Glomerular endothelial cell (primary cell): Measurements from ENCODE around the gene SGIP1. TPM values are rescaled to one million over a fixed set of nuclear protein-coding genes. Genes with fewer than 3 reads are reported as not detected.
"Not testable (repeated sequence)": the region's sequence is repeated elsewhere in the genome, so short reads cannot be mapped to it uniquely, and the experiment has no call there.

Experiments used
- DNase-seq: peaks from one replicate; pipeline ENCODE4 v3.0.0-alpha.2; 2011; ENCODE audit warnings: low read depth, low spot score; ENCODE audit errors: extremely low read depth
- total RNA-seq: library from RNA; depleted of rRNA; stranded (reverse); fragments of >200 nt; gene quantifications from 2 replicates; pipeline ENCODE4 v1.2.3, GENCODE V29; 2015

Gene SGIP1
- total RNA-seq, 1 donor from 2014 or later: 39.5 TPM

DNA sequence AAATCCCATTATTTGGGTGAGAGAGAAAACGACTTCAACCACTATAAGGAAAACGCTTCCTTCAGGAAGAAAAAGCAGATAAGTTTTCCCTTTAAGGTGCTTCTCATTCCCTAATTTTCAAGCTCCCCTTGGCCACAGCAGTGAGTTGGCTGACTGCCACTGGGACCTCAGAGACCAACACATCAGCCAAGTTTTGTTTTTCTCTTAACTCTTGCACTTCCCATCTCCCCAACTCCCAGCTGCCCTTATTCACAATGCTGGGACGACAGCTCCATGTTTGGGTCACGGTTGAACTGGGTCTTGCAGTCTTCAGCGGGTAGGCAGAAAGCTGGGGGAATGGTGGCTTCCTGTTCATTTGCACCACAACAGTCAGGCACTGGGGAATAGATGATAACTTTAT lies 18.9 kb downstream of the SGIP1 start:
- DNase-seq: no peak

DNA sequence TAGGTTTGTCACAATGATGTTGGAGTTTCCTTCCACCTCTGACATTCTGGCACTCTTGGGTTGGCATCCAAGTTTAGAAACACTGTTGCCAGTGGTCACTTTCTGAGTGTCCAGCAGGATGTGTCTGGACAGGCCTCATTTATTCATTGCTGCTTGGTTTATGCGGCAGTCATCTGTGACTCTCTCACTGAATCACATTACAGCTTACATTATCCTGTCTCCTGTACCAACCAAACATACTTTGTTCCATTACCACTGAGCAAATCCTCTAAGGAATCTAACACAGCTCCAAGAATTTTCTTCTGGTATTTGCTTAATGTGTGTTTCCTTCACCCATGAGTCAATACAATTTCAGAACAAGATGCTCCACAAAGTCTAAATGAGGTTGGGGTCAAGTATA lies 19.9 kb downstream of the SGIP1 start:
- DNase-seq: no peak

DNA sequence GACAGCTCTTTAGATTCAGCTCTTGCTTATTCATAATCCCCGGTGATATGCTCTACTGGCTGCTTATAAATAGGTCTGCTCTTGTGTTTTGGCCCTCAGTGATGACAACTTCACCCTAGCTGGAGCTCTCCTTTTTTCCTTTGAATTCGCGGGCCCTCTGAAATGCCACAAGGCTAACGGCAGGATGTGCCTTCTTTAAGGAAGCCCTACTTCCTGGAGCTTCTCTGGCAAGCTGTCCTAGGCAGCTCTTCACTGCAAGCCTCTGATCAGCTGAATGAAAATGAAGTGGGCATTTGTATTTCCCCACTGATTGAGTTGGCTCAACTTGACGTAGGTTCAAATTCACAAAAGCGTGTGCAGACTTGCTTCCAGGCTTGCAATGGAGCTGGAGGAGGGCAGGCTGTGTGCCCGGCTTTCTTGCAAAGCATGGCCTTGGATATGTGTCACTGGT lies 22.2 kb downstream of the SGIP1 start:
- DNase-seq: no peak

DNA sequence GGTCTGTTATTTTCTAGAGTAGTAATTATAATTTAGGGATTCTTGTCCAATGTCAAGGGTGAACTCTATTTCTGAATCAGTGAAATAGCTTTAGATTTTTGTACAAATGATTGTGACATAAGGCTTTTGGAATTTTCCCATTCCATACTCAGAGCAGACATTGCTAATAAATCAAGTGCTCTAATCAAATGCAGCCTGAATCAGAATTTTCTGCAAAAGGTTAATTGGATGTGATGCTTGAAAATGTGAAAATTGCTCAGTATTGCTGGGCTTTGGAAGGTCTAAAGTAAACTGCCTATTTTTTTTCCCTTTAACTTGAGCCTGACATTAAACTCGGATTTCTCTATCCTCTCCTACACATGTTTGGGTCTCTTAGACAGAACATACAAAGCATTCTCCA lies 23.2 kb downstream of the SGIP1 start:
- no peak for DNase-seq

DNA sequence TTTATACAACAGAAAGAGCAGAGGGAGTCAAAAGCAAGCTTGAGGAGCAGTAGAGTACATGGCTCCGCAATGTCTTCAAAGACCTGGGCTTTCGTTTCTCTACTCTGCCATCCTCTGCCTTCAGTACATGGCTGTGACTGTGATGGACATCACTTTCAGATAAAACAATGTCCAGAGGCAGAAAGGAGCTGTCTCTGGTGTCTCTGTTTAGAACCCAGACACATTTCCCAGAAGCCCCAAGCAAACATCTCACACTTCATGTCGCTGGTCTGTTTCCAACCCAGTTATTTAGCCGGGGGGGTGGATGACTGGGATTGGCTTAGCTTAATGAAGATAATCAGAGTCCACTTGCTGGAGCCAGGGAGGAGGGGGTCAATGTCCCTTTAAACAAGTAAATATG lies 25.6 kb downstream of the SGIP1 start:
- DNase-seq: no peak

DNA sequence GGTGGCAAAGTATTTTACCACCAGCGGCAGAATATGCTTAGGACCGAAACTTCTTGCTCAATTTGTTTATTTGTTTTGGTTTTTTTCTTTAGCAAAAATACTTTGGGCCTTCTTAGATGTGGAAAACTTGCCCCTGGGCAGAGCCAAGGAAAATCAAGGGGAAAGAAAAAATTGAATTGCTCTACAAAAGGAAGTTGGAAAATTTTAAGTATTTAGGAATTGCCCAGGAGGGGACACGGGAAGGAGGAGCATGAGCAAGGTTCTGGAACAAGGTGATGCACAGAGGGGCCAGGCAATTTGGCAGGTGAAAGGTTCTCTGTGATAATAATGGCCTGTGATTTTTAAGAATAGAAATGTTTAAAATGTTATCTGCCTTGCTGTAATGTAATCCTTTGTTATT lies 28.6 kb downstream of the SGIP1 start:
- no peak for DNase-seq

DNA sequence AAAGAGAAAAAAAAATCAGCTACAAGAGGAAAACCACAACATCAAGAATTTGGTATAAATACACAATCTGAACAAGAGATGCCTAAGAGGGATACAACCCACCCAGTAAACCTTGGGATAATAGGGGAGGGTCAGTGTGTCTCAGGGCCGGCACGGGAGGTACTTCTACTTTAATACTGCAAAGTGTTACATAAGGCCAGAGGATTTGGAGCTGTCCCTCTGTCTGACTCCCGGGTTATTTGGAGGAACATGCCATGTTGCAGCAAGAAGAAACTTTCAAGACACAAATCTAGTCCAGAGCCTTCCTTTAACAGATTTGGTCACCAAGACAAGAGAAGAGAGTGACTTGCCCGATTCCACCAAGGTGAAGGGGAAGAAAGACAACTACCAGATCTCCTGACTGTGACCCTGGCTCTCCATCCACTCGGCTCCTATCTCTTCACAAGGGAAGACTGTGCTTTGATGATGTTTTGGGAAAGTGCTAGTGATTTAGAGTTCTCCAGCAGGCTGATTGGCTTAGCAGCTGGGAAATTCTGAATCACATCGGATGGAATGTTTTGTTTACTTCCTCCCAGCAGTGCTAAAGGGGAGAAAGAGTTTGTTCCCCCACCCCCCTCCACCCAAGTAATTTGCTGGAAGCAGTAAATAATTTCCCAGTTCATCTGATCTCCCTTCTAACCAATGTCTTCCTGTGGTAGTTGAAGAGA lies 29.3 kb downstream of the SGIP1 start:
- peak; percentile 97 for DNase-seq

DNA sequence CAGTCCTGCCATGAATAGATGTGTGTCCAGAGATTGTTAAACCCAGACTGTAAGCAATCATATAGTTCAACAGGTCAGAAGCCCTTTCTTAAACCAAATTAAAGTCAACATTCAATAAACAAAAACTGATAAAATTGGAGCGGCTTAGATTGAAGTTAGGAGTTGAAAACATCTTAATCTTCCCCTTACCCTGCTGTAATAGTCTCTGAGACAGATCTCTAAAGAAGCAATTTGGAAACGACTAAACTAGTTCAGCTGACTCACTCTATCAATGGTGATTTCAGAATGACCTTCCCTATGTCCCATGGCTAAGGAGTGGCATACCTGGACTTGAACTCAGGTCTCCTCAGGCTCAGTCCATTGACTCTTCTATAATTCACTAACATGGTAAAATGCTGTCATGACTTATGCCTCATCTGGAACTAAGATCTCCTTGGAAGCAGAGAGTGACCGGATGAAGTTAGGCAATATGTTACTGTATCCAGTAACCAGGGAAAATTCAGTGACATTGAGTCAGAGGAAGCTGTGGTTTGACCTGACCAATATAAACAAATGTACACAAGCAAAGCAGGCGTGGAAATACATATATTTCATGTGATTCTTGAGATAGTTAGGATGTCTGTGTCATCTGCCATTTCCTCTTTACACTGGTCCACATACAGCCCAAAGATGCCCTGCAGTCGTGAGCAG lies 30.1 kb downstream of the SGIP1 start:
- peak; percentile 100 for DNase-seq

DNA sequence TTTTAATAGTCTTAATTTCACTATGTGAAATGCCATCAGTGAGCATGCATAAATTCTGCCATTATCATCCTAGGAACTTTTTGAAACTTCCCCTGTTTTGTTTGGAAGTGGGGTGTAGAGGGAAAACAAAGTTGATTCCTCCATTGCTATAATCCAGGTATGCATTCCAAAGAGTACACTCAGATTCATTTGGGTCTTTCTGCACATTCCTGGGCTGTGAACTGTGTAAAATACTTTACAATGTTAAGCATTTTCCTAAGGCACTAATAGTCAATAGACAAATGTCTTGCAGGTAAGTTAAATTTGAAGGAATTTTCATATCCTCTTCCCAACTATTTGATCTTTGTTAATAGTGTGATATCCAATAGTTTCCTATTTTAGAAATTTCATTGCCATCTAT lies 36.2 kb downstream of the SGIP1 start:
- no peak for DNase-seq

DNA sequence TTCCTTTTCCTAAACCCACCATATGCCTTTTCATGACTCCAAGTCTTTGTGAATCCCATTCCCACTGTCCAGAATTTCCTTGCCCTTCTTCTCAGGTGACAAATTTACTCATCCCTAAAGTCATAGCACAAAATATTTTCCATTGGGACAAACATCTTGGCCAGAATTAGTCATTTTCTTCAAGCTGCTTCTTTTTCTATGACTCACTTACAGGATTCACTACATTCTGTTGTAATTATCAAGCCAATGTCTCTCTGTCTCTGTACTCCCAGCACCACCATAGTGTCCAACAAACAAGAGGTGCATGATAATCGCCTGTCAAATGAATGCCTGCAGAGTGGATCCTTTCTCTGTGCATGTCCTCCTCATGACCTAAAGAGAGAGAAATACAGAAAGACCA lies 37.8 kb downstream of the SGIP1 start:
- no peak for DNase-seq

DNA sequence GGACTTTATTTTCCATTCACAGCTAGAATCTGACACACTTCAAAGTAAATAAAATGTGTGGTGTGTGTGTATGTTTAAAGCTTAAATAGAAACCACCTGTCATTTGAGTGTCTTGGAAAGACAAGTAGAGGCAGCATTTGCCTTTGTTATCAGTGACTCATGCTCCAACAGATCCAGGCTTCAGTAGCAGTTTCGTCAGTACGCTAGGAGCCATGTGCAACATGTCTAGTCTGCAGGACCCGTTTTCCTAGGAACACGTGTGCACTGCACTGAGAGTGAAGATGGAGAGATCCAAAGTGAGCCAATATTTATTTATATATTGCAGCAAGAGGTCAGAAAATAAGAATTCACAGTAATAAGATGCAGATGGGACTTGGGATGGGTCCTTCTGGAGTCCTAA lies 41.8 kb downstream of the SGIP1 start:
- no peak for DNase-seq

DNA sequence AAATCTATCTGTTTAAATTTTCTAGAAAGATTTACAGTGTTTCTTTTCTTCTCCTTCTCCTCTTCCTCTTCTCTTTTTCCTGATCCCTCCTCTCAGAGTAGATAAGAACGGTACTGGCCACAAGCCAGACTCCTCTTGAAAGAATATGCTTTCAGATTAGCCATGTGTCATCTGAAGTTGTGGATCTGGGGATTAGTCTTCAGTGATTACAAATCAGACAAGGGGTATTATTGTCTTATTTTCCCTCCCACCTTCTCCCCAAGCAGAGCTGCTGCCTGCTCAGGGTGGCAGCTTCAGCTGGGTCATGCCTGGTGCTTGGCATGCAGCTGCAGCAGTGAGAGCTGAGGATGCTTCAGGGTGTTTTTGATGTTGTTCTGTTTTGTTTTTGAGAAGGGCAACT lies 42.7 kb downstream of the SGIP1 start:
- no peak for DNase-seq

DNA sequence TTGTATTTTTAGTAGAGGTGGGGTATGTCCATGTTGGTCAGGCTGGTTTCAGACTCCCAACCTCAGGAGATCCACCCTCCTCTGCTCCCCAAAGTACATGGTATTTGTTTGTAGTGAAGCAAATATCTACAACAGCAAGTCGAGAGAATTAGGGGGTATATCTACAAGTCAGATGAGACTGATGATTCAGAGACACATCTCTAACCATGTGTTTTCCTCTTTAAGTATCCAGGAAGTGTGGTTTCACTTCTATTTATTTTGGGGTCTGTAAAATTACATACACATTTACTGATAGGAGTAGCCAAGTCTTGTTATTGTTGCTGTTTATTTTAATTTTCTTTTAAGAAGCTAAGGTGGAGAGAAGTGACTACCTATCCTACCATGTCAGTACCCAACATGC lies 44.9 kb downstream of the SGIP1 start:
- DNase-seq: no peak

DNA sequence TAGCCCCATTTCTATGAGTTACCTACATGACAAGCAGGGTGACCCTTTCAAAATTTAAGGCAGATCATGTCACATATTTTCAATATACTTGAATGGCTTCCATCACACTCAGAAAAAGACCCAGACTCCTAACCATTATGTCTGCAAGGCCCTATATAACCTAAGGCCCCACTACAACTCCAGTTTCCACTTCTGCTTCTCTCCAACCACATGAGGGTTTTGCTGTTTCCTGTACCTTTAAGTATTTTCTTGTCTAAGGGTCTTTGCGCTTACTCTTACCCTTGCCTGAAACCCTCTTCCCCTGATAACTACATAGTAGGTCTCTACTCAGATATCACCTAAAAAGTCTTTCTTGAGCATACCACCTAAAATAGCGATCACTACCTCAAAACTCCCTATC lies 46.1 kb downstream of the SGIP1 start:
- no peak for DNase-seq

DNA sequence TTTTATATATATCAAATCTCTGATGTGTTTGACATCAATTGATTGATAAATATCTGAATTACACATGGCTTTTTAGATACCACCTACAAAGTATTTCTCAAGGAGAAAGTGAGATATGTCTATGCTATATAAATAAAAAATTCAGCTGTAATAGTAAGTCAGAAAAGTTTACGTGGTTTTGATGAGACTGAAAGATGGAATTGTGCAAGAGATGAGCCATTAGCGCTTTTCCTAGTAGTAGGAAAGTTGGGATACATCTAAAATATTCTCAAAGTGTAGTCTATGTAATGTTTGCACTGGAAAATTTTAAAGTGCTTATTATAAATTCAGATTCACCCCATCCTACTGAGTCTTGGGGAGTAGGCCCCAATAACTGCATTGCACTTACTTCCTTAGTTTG lies 49.1 kb downstream of the SGIP1 start:
- DNase-seq: no peak

DNA sequence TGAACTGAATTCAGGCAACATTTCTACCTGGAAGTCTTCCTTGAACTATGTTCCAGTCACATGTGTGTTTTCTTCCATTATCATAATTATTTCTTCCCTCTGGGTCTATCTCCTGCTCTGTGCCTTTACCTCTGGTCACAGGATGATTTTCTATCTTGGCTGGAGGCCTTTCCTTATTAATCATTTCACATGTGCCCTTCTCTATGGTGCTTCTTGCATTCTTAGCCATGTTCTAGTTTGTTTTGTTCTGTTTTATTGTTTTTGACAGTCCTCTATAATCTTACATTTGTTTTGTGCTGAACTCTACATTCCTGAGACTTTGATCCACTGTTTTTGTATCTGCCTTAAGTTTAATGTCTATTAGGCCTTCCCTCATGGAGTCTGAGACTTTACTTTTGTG lies 51.0 kb downstream of the SGIP1 start:
- DNase-seq: no peak

DNA sequence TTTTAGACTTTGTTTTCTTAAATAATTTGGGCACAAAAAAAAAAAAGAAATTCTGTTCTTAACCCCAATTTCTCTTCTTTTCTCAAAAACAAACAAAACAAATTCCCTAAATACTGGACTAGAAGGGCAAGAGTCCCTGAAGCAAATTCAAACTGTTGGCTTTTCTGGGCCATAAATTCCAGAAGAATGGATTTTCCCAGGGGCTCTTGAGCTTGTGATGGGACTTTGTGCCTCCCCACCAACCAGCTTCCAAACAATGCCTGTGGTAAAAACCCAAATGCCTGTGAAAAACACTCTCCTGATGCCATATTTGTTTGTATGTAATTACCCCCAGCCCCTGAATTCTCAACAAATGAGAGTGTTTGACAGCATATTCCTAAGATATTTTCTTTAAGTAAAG lies 55.4 kb downstream of the SGIP1 start:
- DNase-seq: no peak

DNA sequence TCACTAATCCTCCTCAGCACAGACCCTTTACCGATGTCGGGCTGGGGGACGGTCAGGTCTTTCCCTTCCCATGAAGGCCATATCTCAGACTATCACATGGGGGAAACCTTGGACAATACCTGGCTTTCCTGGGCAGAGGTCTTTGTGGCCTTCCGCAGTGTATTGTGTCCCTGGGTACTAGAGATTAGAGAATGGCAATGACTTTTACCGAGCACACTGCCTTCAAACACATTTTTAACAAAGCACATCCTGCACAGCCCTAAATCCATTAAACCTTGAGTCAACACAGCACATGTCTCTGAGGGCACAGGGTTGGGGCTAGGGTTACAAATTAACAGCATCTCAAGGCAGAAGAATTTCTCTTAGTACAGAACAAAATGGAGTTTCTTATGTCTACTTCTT lies 58.2 kb downstream of the SGIP1 start:
- not testable (repeated sequence) for DNase-seq

DNA sequence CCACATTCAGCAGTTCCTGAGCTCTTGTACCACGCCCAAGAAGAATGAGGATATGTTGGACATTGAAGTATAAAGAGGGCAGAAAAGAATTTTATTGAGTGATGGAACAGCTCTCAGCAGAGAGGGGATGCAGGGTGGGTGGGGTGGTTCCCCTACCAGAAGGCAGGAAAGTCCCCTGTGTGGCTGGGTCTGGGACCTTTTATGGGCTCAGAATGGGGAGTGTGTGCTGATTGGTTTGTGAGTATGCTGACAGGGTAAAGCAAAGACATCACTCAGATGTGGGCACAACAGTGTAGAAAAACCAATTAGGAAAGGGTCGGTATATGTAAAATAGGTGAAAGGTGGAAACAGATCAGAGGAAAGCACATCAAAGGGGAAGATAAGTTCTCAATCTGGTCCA lies 62.2 kb downstream of the SGIP1 start:
- no peak for DNase-seq

DNA sequence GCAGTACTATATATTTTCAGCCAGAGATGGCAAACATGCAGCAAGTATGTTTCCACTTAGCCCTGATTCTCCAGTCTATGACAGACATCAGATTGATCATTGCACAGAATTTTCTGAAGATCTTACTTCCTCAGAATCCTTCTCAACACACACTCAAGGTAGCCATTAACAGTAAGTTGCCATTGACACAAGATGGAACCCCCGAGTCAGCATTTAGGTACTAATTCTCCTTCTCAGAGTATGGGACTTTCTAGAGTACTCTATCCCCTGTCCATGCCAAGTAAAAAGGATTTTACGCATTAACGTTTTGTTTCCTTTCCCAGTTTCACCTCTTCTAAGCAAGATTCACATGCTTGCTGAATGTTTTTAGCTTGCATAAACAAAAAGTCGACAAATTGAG lies 63.5 kb downstream of the SGIP1 start:
- DNase-seq: no peak

DNA sequence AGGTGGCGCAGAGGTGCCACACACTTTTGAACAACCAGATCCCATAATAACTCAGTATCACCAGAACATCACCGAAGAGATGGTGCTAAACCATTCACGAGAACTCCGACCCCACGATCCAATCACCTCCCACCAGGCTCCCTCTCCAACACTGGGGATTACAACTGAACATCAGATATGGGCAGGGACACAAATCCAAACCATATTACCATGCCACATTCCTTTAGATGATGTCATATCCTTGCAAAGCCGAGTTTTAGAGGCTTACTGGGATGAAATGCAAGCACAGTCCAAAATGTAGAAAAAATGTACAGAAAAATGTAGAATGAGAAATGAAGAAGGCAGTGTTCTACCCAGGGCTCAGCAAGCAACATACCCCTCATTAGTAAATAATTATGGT lies 64.7 kb downstream of the SGIP1 start:
- DNase-seq: no peak

DNA sequence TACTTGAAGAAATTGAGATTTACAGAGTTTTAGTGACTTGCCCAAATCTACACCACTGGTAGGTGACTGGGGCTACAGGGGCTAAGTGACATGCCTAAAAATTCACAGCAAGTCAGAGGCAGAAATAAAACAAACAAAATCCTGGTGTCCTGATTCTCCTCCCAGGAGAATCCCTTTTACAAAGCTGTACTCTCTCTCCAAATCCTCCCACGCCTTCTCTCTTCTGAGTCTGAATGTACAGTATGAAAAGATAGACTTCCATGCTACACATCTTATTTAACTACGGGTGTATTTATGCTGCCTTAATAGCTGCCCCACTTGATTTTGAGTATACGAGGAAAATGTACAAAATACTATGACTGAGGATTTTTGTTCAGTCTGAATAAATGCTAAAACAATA lies 65.4 kb downstream of the SGIP1 start:
- DNase-seq: no peak
